Measurements from ENCODE around the gene OR8K1. TPM values are rescaled to one million over a fixed set of nuclear protein-coding genes. Genes with fewer than 3 reads are reported as not detected.

The OR8K1 gene
- not detected in 2 replicates for total RNA-seq

DNA sequence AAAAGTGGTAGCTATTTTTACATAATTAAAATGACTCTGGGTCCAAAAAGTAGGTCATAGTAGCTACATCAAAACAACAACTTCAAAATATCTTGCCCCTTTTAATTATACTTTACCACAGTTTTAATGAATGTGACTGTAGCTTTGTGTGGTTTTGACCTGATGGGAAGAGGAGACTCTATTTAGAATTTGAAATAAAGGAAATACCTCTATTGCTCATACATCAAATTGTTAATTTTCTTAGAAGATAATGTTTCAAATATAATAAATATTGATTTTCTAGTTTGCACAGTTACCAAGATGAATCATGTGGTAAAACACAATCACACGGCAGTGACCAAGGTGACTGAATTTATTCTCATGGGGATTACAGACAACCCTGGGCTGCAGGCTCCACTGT lies at the start of gene OR8K1:
TSS of gene OR8K1 (plus strand) at position 301 of the 400 bp plus-strand sequence. CDS start at position 301, 0 bp downstream.

GRCh38 chr11:56314844-56315243 lies 31.0 kb upstream of the OR8K1 start, which contains the start of gene OR8K3:
OR8K3 (plus strand) TSS chr11:56315144; CDS start chr11:56318307, 3,163 bp downstream.

DNA sequence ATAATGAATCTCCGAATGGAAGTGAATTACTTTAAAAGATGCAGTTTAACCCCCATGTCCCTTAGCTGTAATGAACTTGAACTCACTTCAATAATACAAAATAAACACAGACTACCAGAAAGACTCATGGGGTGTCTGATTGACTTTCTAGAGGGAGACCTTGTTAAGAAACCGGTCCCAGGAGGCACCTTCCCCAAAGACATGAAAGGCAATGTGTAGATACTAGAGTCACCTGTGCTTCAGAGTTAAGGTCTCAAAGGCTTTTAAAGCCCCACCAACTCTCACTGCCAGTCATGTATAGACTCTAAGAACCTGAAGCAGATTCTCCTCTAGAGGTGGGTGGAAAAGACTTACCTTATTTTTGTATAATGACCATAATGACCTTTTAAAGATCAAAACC lies 8.2 kb downstream of the OR8K1 start, which contains the start of gene OR8J1:
TSS of gene OR8J1 (plus strand) at position 301 of the 400 bp plus-strand sequence. CDS start 5,956 bp downstream, outside the sequence.

GRCh38 chr11:56375324-56375723 lies 29.5 kb downstream of the OR8K1 start, which contains the start of gene OR8U1:
OR8U1 (plus strand) TSS chr11:56375624; CDS start chr11:56375624, 0 bp downstream.

Other genes with a start within 250 kb of the OR8K1 start
- not detected in 2 replicates for gene OR8H2, start 242.4 kb upstream of the OR8K1 start, total RNA-seq
- gene OR8H3, start 223.7 kb upstream of the OR8K1 start, total RNA-seq = not detected in 2 replicates
- not detected in 2 replicates for gene OR8J3, start 205.8 kb upstream of the OR8K1 start, total RNA-seq
- not detected in 2 replicates for gene OR8K5, start 185.7 kb upstream of the OR8K1 start, total RNA-seq
- gene OR5J2, start 169.4 kb upstream of the OR8K1 start, total RNA-seq = not detected in 2 replicates
- not detected in 2 replicates for gene OR5T2, start 111.8 kb upstream of the OR8K1 start, total RNA-seq
- gene OR5T3, start 93.8 kb upstream of the OR8K1 start, total RNA-seq = not detected in 2 replicates
- not detected in 2 replicates for gene OR5T1, start 71.9 kb upstream of the OR8K1 start, total RNA-seq
- gene OR8H1, start 53.8 kb upstream of the OR8K1 start, total RNA-seq = not detected in 2 replicates
- not detected in 2 replicates for gene OR8K3, start 30.9 kb upstream of the OR8K1 start, total RNA-seq
- gene OR8J1, start 8.3 kb downstream of the OR8K1 start, total RNA-seq = not detected in 2 replicates
- gene OR8U1, start 29.6 kb downstream of the OR8K1 start, total RNA-seq = not detected in 2 replicates
- not detected in 2 replicates for gene OR5AL1, start 66.7 kb downstream of the OR8K1 start, total RNA-seq
- not detected in 2 replicates for gene OR5M3, start 127.3 kb downstream of the OR8K1 start, total RNA-seq
- not detected in 2 replicates for gene OR5M8, start 145.3 kb downstream of the OR8K1 start, total RNA-seq
- gene OR5M11, start 197.2 kb downstream of the OR8K1 start, total RNA-seq = not detected in 2 replicates
- not detected in 2 replicates for gene OR5M10, start 231.7 kb downstream of the OR8K1 start, total RNA-seq